HepG2 (cell line): ENCODE results near the gene CD164L2. TPM values are rescaled to one million over a fixed set of nuclear protein-coding genes. Genes with fewer than 3 reads are reported as not detected.
A peak's percentile ranks its signal among the peaks of the same experiment; 100 is the strongest.

Experiments used
- AGO2 ChIP-seq: fragments of 200-400 bp; formaldehyde crosslinking; optimal IDR thresholded peaks from 2 replicates; pipeline ENCODE3; 2017; ENCODE audit warnings: mild to moderate bottlenecking, low read depth, low read length, moderate library complexity
- BRF2 ChIP-seq: sonication (generic); formaldehyde crosslinking; IDR thresholded peaks from 2 replicates; pipeline ENCODE4 v1.8.1; 2022; ENCODE audit warnings: mild to moderate bottlenecking, missing genetic modification reagents
- FOSL1 ChIP-seq: sonication (generic); formaldehyde crosslinking; IDR thresholded peaks from 2 replicates; pipeline ENCODE4 v1.9.0; 2021; ENCODE audit warnings: missing genetic modification reagents, borderline replicate concordance
- GATAD2A ChIP-seq: IDR thresholded peaks from 2 replicates; pipeline ENCODE4 v1.6.1; 2016
- HOMEZ ChIP-seq: IDR thresholded peaks from 2 replicates; pipeline ENCODE4 v1.6.1; 2016; ENCODE audit warnings: low read depth
- MAFK ChIP-seq, 2 experiments: IDR thresholded peaks in 1 of 2; conservative IDR thresholded peaks in 1 of 2; 2 replicates each; pipeline ENCODE4 v1.6.1; 2011; ENCODE audit warnings: improper control_type of control experiment in 2 of 2, low read length in 2 of 2
- MLXIP ChIP-seq: sonication (generic); formaldehyde crosslinking; IDR thresholded peaks from 2 replicates; pipeline ENCODE4 v1.9.0; 2021; ENCODE audit warnings: missing genetic modification reagents, borderline replicate concordance
- NR2F2 ChIP-seq: IDR thresholded peaks from 2 replicates; pipeline ENCODE4 v1.6.1; 2012; ENCODE audit warnings: low read depth, inconsistent platforms, borderline replicate concordance
- POGK ChIP-seq: sonication (generic); formaldehyde crosslinking; conservative IDR thresholded peaks from 2 replicates; pipeline ENCODE4 v1.8.0; 2022; ENCODE audit warnings: mild to moderate bottlenecking, moderate library complexity, missing genetic modification reagents
- POLR2AphosphoS5 ChIP-seq: IDR thresholded peaks from 2 replicates; pipeline ENCODE4 v1.6.1; 2012; ENCODE audit warnings: low read depth, low read length
- TCF7 ChIP-seq: sonication (generic); IDR thresholded peaks from 2 replicates; pipeline ENCODE4 v1.6.1; 2016; ENCODE audit warnings: antibody characterized with exemption, low read depth
- TFE3 ChIP-seq: IDR thresholded peaks from 2 replicates; pipeline ENCODE4 v1.6.1; 2016
- ZBTB25 ChIP-seq: IDR thresholded peaks from 2 replicates; pipeline ENCODE4 v1.6.1; 2018; ENCODE audit warnings: missing genetic modification reagents
- ZNF800 ChIP-seq: sonication (generic); formaldehyde crosslinking; IDR thresholded peaks from 2 replicates; pipeline ENCODE4 v1.4.0; 2020; ENCODE audit warnings: missing genetic modification reagents
- ZSCAN20 ChIP-seq: sonication (generic); formaldehyde crosslinking; IDR thresholded peaks from 2 replicates; pipeline ENCODE4 v1.4.0; 2020; ENCODE audit warnings: missing genetic modification reagents, mild to moderate bottlenecking, borderline replicate concordance
- polyA plus RNA-seq, 8 experiments: library from polyadenylated mRNA; depleted of rRNA in 3 of 8; stranded (reverse) in 7 of 8; unstranded in 1 of 8; fragments of >200 nt; fragmentation: Illumina TruSeq in 4 of 8; extraction: Trizol in 4 of 8; gene quantifications; 2 replicates each; pipeline versions ENCODE4 v1.2.1 to v1.2.3, GENCODE V29; 2011 to 2016; ENCODE audit warnings: low read depth in 4 of 8, missing spikeins in 1 of 8, mixed read lengths in 1 of 8; ENCODE audit not compliant: insufficient read depth in 1 of 8
- total RNA-seq, 5 experiments: library from RNA; depleted of rRNA; stranded (reverse); fragments of >200 nt; fragmentation: Illumina TruSeq; extraction: Trizol; gene quantifications; 2 replicates each; pipeline ENCODE4 v1.2.3, GENCODE V29; 2016; ENCODE audit warnings: low read depth in 1 of 5

CD164L2 gene
- total and polyA plus RNA-seq, 2 of the 13 experiments (the other 11 are each of a cell fraction or from before 2014, with no cell fraction given) = not detected

- TF ChIP-seq FOSL1 (CRISPR knock-in tag) (no peak), ZBTB25 (CRISPR knock-in tag) (peak; percentile 61; the same call in 1 of the 2 replicates), POGK (CRISPR knock-in tag) (0 out of 2 replicates have a peak, but pooled peaks have one; percentile 64), AGO2 (no peak), MAFK (conservative IDR thresholded peaks at IDR 0.05 in 1 of 2, IDR thresholded peaks at IDR 0.05 in 1 of 2; ENCODE audit: low read length in 2 of 2) (0 out of 4 replicates have a peak, but pooled peaks of 1 of the 2 experiments have one; percentile 23), GATAD2A (peak; percentile 51; the same call in 1 of the 2 replicates), BRF2 (CRISPR knock-in tag) (no peak), ZNF800 (CRISPR knock-in tag) (peak; percentile 50), TFE3 (CRISPR knock-in tag) (peak; percentile 55; the same call in 1 of the 2 replicates), NR2F2 (no peak), POLR2AphosphoS5 (peak; percentile 58), ZSCAN20 (CRISPR knock-in tag) (0 out of 2 replicates have a peak, but pooled peaks have one; percentile 26), TCF7 (no peak), HOMEZ (CRISPR knock-in tag) (no peak), MLXIP (CRISPR knock-in tag) (no peak)
These were observed 41.4 kb downstream of the CD164L2 start, which contains the start of gene SYTL1 (continued) for GRCh38 chr1:27341525-27342252.
